Gastroesophageal sphincter (tissue), 4 donors: ENCODE results near the gene ALDH1A1. TPM values are rescaled to one million over a fixed set of nuclear protein-coding genes. Genes with fewer than 3 reads are reported as not detected.

ENCODE experiments used
- ATAC-seq: fragments of 150-250 bp; one replicate; pipeline ENCODE4 v1.9.1; 2016; ENCODE audit warnings: mild to moderate bottlenecking, moderate library complexity
- H3K27ac ChIP-seq, 4 donors: fragments of 200-600 bp; sonication (generic) in 3 of 4; 1 replicate in 3 of 4; 2 replicates in 1 of 4; pipeline ENCODE4 v1.5.1; 2016 to 2019
- H3K27me3 ChIP-seq: fragments of 200-600 bp; sonication (generic); one replicate; pipeline ENCODE4 v1.5.1; 2019
- H3K36me3 ChIP-seq, 2 donors: fragments of 200-600 bp; sonication (generic); one replicate each; pipeline ENCODE4 v1.5.1; 2019; ENCODE audit warnings: control low read depth in 1 of 2
- H3K4me1 ChIP-seq, 3 donors: fragments of 200-600 bp; sonication (generic); 1 replicate in 2 of 3; 2 replicates in 1 of 3; pipeline ENCODE4 v1.5.1; 2016 to 2019; ENCODE audit warnings: control low read depth in 2 of 3
- H3K4me3 ChIP-seq, 2 donors: fragments of 200-600 bp; sonication (generic); one replicate each; pipeline ENCODE4 v1.5.1; 2019; ENCODE audit warnings: mild to moderate bottlenecking in 1 of 2, moderate library complexity in 1 of 2
- H3K9me3 ChIP-seq, 3 donors: fragments of 200-600 bp; sonication (generic); one replicate each; pipeline ENCODE4 v1.5.1; 2017 to 2019; ENCODE audit warnings: control low read depth in 2 of 3
- EP300 ChIP-seq: sonication (generic); formaldehyde crosslinking; IDR thresholded peaks from one replicate; pipeline ENCODE4 v1.6.1; 2017; ENCODE audit warnings: antibody characterized with exemption, mild to moderate bottlenecking
- POLR2A ChIP-seq, 2 donors: fragments of 450-650 bp; IDR thresholded peaks; one replicate each; pipeline ENCODE4 v1.6.1; 2017; ENCODE audit warnings: antibody characterized with exemption in 2 of 2, mild to moderate bottlenecking in 2 of 2, moderate library complexity in 1 of 2
- POLR2AphosphoS5 ChIP-seq: sonication (generic); formaldehyde crosslinking; IDR thresholded peaks from one replicate; pipeline ENCODE4 v1.6.1; 2017; ENCODE audit warnings: antibody characterized with exemption
- WGBS, 2 donors: methylation state at CpG; one replicate each; pipeline ENCODE4 v1.1.5; 2018; ENCODE audit warnings: low coverage in 1 of 2; 5-methylcytosine and 5-hydroxymethylcytosine counted together
- total RNA-seq, 4 donors: library from RNA; depleted of rRNA; stranded (reverse); fragments of >200 nt; gene quantifications; one replicate each; pipeline ENCODE4 v1.1.0, GENCODE V29; 2016
- TF ChIP-seq, protein P1 (sequence below), 4 experiments: fragments of 200-600 bp in 2 of 4; fragments of 450-650 bp in 2 of 4; sonication (generic) in 1 of 4; IDR thresholded peaks; one replicate each; pipeline ENCODE4 v1.5.1; 2017 to 2019; ENCODE audit warnings: antibody characterized with exemption in 4 of 4, mild to moderate bottlenecking in 2 of 4, moderate library complexity in 2 of 4

ALDH1A1 gene
- total RNA-seq, 4 donors from 2014 or later = 49.2 to 118 (median 83.9) TPM

DNA sequence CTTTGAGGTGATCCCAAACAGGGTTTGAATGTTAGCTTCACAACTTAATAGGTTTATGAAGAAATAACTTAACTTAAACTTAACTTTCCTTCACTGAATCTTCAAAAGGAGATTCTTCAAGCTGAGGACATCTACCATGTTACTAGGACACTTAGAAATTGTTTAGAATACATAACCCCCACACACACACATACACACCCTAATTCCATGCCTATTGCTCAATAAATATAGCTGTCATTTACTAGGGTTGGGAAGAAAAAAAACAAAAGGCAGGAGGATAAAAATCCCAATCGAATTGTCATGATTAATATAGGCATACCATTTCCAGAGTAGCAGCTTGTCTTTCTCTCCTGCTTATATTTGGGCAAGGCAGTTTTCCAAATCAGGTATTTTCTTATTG is 68.3 kb downstream of the ALDH1A1 start:
- H3K9me3 ChIP-seq = no peaks in the 10 kb centered on the region
- H3K27ac ChIP-seq = no peak overlapping the region
- no peak for ATAC-seq
- TF ChIP-seq POLR2A (IDR thresholded peaks at IDR 0.05) (no peak), EP300 (no peak), POLR2AphosphoS5 (no peak)
- TF ChIP-seq, protein P1, sequence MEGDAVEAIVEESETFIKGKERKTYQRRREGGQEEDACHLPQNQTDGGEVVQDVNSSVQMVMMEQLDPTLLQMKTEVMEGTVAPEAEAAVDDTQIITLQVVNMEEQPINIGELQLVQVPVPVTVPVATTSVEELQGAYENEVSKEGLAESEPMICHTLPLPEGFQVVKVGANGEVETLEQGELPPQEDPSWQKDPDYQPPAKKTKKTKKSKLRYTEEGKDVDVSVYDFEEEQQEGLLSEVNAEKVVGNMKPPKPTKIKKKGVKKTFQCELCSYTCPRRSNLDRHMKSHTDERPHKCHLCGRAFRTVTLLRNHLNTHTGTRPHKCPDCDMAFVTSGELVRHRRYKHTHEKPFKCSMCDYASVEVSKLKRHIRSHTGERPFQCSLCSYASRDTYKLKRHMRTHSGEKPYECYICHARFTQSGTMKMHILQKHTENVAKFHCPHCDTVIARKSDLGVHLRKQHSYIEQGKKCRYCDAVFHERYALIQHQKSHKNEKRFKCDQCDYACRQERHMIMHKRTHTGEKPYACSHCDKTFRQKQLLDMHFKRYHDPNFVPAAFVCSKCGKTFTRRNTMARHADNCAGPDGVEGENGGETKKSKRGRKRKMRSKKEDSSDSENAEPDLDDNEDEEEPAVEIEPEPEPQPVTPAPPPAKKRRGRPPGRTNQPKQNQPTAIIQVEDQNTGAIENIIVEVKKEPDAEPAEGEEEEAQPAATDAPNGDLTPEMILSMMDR (IDR thresholded peaks at IDR 0.05) = no peak
- peaks cover 0 to 5% of the 10 kb centered on the region in 2 donors for H3K36me3 ChIP-seq
- no peak overlapping the region for H3K4me3 ChIP-seq
- no peaks in the 10 kb centered on the region for H3K27me3 ChIP-seq
- 82 to 94% methylated on average over 1 of the region's 1 CpG for WGBS, 2 donors
- peaks cover 0 to 9% (median 7%) of the 10 kb centered on the region in 3 donors for H3K4me1 ChIP-seq

DNA sequence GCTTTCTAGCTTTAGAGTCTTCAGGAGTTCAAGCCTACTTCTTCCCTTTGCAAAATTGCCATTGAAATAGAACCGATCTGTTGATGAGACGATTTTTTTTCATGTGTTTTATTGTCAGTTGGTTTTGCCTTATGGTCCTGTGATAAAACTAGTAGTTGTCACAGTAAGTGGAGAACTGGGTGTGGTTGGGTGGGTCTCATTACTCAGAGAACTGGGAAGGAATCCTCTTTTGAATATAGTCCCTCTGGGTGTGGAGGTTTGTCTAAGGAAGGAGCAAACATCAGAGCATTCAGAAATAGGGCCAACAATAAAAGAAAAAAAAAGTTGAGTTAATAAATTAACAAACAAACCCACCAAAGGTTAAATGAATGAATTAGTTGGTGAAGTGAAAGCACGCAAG is 69.0 kb downstream of the ALDH1A1 start:
- Histone ChIP-seq H3K4me1 (peaks cover 0 to 9% (median 7%) of the 10 kb centered on the region in 3 donors), H3K27ac (no peak overlapping the region), H3K36me3 (peaks cover 0 to 5% of the 10 kb centered on the region in 2 donors), H3K27me3 (no peaks in the 10 kb centered on the region), H3K9me3 (no peaks in the 10 kb centered on the region), H3K4me3 (no peak overlapping the region)
- 90 to 95% methylated on average over 3 of the region's 3 CpGs for WGBS, 2 donors
- no peak for ATAC-seq
- no peak for TF ChIP-seq POLR2A (IDR thresholded peaks at IDR 0.05)

DNA sequence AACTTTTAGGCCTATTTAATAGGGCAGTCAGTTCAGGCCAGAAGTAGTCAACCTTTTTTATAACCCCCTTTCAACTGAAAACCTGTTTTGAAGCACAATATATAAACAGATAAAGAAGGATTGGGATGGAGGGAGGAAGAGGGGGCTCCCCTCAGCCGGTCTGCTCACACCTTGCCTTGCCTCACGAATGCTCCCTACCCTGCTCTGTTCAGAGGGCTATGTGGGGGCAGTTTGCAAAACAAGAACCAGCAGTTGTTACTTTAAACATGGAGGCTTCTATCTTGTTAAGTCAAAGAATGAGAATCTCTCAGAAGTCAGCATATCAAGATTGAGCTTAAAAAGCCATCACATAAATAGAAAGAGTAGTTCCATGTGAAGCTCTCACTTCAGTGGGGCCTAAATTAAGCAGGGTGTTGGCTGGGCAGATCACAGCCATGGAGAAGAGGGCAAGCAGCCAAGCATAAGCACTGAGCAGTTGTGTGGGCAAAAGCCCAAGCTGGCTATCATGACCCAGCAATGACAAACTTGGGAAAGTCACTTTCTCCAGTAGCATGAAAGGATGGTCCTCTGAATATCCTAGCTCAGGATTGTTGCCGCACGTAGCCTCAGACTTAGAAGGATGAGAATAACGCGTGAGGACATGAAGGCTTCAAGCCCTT is 70.6 kb downstream of the ALDH1A1 start:
- Histone ChIP-seq H3K4me1 (peaks cover 0 to 9% (median 7%) of the 10 kb centered on the region in 3 donors), H3K4me3 (no peak overlapping the region), H3K9me3 (no peaks in the 10 kb centered on the region), H3K27me3 (no peaks in the 10 kb centered on the region), H3K36me3 (peaks cover 0 to 5% of the 10 kb centered on the region in 2 donors), H3K27ac (peak overlapping the region in 1 of 4 donors; percentile 31)
- 51 to 65% methylated on average over 4 to 6 of the region's 6 CpGs for WGBS, 2 donors
- no peak for TF ChIP-seq EP300
- TF ChIP-seq POLR2AphosphoS5 = no peak
- TF ChIP-seq, protein P1 (IDR thresholded peaks at IDR 0.05) = no peak
- no peak for TF ChIP-seq POLR2A (IDR thresholded peaks at IDR 0.05)
- ATAC-seq = no peak

DNA sequence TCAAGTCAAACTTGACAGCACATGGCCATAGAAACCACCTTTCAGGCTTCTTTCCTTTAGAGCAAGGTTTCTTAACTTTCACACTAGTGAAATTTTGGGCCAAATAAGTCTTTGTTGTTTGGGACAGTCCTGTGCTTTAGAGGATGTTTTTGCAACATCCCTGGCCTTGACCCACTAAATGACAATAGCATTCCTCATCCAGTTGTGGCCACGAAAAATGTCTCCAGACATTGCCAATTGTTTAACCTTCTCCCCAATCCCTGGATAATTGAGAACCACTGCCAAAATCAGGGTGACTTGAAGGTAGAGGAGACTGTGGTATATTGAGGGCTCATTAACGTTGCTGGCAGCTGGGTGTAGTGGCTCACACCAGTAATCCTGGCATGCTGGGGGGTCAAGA is 72.0 kb downstream of the ALDH1A1 start:
- 47 to 65% methylated on average over 2 of the region's 2 CpGs for WGBS, 2 donors
- H3K27me3 ChIP-seq = no peaks in the 10 kb centered on the region
- H3K4me3 ChIP-seq = no peak overlapping the region
- no peaks in the 10 kb centered on the region for H3K36me3 ChIP-seq
- H3K4me1 ChIP-seq = peaks cover 0 to 9% (median 7%) of the 10 kb centered on the region in 3 donors
- TF ChIP-seq POLR2AphosphoS5 (no peak), EP300 (no peak), POLR2A (IDR thresholded peaks at IDR 0.05) (no peak)
- H3K9me3 ChIP-seq = no peaks in the 10 kb centered on the region
- no peak for ATAC-seq
- H3K27ac ChIP-seq = no peak overlapping the region

DNA sequence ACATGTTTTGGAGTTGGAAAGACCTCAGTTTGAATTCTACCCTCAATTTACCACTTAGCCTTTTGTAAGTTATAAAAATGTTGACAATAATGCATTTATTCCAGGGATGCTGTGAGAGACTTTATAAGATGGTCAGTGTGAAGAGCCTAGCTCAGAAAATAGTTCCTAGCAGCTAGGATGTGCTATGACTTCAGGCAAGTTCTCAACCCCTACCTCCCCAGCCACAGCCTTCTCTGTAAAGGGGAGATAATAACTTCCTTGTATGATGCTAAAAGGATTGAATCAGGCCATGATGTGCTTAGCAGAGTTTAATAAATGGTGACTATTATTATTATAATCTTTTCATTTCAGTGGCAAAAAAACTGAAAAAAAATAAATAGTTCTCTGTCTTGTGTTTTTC is 77.6 kb downstream of the ALDH1A1 start:
- no peaks in the 10 kb centered on the region for H3K36me3 ChIP-seq
- no peak overlapping the region for H3K4me3 ChIP-seq
- H3K27me3 ChIP-seq = no peaks in the 10 kb centered on the region
- no peaks in the 10 kb centered on the region for H3K9me3 ChIP-seq
- no peak for ATAC-seq
- TF ChIP-seq EP300 = no peak
- TF ChIP-seq POLR2A (IDR thresholded peaks at IDR 0.05) = no peak
- TF ChIP-seq, protein P1 (IDR thresholded peaks at IDR 0.05) = no peak
- TF ChIP-seq POLR2AphosphoS5 = no peak
- H3K27ac ChIP-seq = no peak overlapping the region
- peaks cover 5 to 23% (median 5%) of the 10 kb centered on the region in 3 donors for H3K4me1 ChIP-seq

GRCh38 chr9:72874344-72874743 is 78.5 kb downstream of the ALDH1A1 start:
- Histone ChIP-seq H3K4me1 (peaks cover 5 to 23% (median 5%) of the 10 kb centered on the region in 3 donors), H3K4me3 (no peak overlapping the region), H3K36me3 (no peaks in the 10 kb centered on the region), H3K9me3 (no peaks in the 10 kb centered on the region), H3K27ac (no peak overlapping the region), H3K27me3 (no peaks in the 10 kb centered on the region)
- TF ChIP-seq, protein P1 (IDR thresholded peaks at IDR 0.05) = no peak
- TF ChIP-seq EP300 (no peak), POLR2AphosphoS5 (no peak), POLR2A (IDR thresholded peaks at IDR 0.05) (no peak)
- no peak for ATAC-seq
- WGBS, 2 donors = 80 to 100% methylated on average over 2 of the region's 2 CpGs
